NCI-H1105 treated with DMSO at 0.1 percent for 48 hours (cell line): ENCODE data around the gene NCAPG.

Source experiments
- DNase-seq: peaks from one replicate; lab custom pipeline; 2025; lab: John Stamatoyannopoulos, UW

NCAPG gene

GRCh38 chr4:17877661-17878060 lies 66.9 kb downstream of the NCAPG start:
- DNase-seq = peak; percentile 43

- no peak for DNase-seq
Measured at GRCh38 chr4:17884063-17884462, 73.3 kb downstream of the NCAPG start.

DNA sequence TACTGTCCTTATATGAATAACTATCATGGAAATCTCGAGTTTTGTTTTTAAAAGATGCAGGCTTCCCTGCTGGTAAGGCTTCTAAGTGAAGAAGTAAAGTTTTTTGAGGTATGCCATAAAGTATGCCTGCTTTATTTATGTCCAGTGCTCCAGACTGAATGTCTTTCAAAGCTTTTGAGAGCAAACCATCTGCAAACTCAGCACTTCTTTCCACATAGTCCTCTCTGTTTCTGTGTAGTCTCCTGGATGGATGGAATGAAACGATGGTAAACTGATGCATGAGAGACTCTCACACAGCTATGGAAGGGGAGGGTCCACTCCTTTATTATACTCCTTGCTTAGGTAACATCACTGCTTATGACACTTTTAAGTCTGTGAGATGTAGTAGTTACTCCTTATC lies 73.7 kb downstream of the NCAPG start:
- no peak for DNase-seq

DNA sequence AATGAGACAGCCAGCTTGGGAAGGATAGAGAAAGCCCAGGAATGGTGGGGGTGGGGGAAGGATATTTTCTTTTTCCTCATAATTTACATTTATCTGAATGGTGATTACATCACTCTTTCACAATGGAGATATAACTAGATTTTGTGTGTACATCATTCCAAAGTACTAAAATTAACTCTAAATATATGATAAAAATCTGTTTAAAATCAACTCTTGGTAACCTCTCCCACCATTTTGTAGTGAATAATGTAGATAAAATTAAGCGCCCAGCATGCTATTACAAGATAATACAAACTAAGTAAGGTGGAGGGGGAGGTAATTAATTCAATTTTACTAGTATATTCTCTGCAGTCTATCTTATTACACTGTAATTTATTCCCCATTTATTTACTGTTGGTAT lies 78.9 kb downstream of the NCAPG start:
- DNase-seq = no peak

GRCh38 chr4:17894421-17894820 lies 83.6 kb downstream of the NCAPG start:
- no peak for DNase-seq
